Progenitor cell of endocrine pancreas (in vitro differentiated cells): ENCODE measurements around the gene PRUNE1. TPM values are rescaled to one million over a fixed set of nuclear protein-coding genes. Genes with fewer than 3 reads are reported as not detected.

ENCODE experiments used
- DNase-seq: peaks from one replicate; pipeline ENCODE4 v3.0.0; 2021; ENCODE audit warnings: low spot score; ENCODE audit not compliant: unreplicated experiment
- H3K27ac Mint-ChIP-seq: 2 replicates; pipeline ENCODE4 v1.8.0; 2021; ENCODE audit warnings: mild to moderate bottlenecking, moderate library complexity, mixed read lengths
- H3K27me3 Mint-ChIP-seq: 2 replicates; pipeline ENCODE4 v1.8.0; 2021; ENCODE audit warnings: mixed read lengths
- H3K36me3 Mint-ChIP-seq: 2 replicates; pipeline ENCODE4 v1.8.0; 2022; ENCODE audit warnings: mixed read lengths; ENCODE audit not compliant: insufficient read depth
- H3K4me1 Mint-ChIP-seq: 2 replicates; pipeline ENCODE4 v1.8.0; 2021; ENCODE audit warnings: low read depth, mixed read lengths
- H3K4me3 Mint-ChIP-seq: 2 replicates; pipeline ENCODE4 v1.8.0; 2021; ENCODE audit warnings: low read depth, mild to moderate bottlenecking, moderate library complexity, mixed read lengths
- H3K9me3 Mint-ChIP-seq: 2 replicates; pipeline ENCODE4 v1.8.0; 2021; ENCODE audit warnings: low read depth, mixed read lengths
- total RNA-seq: library from RNA; stranded (reverse); gene quantifications from 2 replicates; pipeline ENCODE4 v1.2.1, GENCODE V29; 2021
- TF ChIP-seq, protein P1 (sequence below): fragments of 200-600 bp; sonication (generic); IDR thresholded peaks from one replicate; pipeline ENCODE4 v1.5.0; 2021; ENCODE audit warnings: antibody characterized with exemption, mild to moderate bottlenecking; ENCODE audit not compliant: unreplicated experiment

Gene PRUNE1
- total RNA-seq, 1 donor from 2014 or later, result 24.4 TPM

DNA sequence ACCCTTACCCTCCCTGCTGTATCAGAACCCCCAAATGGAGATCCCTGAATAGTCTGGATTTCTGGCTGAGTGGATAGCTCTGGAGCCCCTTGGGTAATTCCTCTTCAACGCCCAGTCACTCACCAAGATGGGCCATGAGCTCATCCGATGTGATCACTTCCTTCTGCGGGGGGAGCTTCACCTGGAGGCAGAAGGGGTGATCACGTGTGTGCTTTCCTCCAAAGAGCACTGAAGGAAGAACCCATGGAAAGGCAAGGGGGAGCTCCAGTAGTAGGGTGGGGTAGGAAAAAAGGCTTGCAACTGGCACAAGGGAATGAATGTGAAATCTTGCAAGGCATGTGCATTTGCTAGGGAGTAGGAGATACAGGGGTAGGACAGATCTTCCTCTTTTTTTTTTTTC is 6.6 kb upstream of the PRUNE1 start:
- no peak for DNase-seq
- H3K27ac Mint-ChIP-seq, result no peak overlapping the region
- H3K4me3 Mint-ChIP-seq, result no peak overlapping the region
- H3K36me3 Mint-ChIP-seq, result peaks cover 15% of the 10 kb centered on the region
- no peaks in the 10 kb centered on the region for H3K27me3 Mint-ChIP-seq
- H3K4me1 Mint-ChIP-seq, result peaks cover 29% of the 10 kb centered on the region
- H3K9me3 Mint-ChIP-seq, result no peaks in the 10 kb centered on the region
- TF ChIP-seq, protein P1, sequence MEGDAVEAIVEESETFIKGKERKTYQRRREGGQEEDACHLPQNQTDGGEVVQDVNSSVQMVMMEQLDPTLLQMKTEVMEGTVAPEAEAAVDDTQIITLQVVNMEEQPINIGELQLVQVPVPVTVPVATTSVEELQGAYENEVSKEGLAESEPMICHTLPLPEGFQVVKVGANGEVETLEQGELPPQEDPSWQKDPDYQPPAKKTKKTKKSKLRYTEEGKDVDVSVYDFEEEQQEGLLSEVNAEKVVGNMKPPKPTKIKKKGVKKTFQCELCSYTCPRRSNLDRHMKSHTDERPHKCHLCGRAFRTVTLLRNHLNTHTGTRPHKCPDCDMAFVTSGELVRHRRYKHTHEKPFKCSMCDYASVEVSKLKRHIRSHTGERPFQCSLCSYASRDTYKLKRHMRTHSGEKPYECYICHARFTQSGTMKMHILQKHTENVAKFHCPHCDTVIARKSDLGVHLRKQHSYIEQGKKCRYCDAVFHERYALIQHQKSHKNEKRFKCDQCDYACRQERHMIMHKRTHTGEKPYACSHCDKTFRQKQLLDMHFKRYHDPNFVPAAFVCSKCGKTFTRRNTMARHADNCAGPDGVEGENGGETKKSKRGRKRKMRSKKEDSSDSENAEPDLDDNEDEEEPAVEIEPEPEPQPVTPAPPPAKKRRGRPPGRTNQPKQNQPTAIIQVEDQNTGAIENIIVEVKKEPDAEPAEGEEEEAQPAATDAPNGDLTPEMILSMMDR, result no peak

DNA sequence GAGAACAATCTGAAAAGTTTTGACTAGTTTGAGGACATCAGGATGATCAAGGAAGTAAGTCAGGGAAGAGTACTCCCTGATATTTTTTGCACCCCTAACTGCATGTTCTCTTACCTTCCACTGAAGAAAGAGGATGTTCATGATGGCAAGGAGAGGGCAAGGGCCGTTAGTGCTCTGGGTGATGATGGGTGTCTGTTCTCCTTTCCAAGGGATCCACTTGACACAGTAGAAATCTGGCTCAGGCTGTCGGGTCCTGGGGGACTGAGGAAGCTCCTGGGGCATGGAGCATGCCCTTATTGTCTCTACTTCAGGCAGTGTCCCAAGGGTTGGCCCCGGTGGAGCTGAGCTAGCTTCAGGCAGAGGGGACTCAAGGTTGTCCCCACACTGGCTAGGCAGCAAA is 6.2 kb upstream of the PRUNE1 start:
- H3K27ac Mint-ChIP-seq, result no peak overlapping the region
- peaks cover 34% of the 10 kb centered on the region for H3K4me1 Mint-ChIP-seq
- DNase-seq, result no peak
- H3K9me3 Mint-ChIP-seq, result no peaks in the 10 kb centered on the region
- no peaks in the 10 kb centered on the region for H3K27me3 Mint-ChIP-seq
- TF ChIP-seq, protein P1, result no peak
- no peak overlapping the region for H3K4me3 Mint-ChIP-seq
- peaks cover 13% of the 10 kb centered on the region for H3K36me3 Mint-ChIP-seq

DNA sequence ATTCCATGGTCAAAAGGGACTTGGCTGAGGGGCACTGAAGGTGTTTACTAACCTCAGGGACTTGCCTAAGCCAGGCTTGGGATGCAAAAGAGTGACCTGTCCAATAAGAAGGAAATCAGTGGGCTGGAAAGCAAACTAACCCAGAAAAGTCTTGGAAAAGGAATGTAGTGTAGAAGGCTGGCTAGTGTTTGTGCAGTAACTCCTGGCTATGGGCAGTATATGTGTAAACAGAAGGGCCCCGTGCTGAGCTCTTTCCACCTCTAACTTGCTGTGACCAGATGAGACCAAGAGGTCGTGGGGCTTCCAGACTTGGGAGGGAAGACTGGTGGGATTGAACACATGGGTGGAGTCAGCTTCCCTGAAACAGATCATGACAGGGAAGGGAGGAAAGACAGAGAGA is 5.6 kb upstream of the PRUNE1 start:
- H3K4me1 Mint-ChIP-seq, result peaks cover 39% of the 10 kb centered on the region
- H3K27ac Mint-ChIP-seq, result peak overlapping the region; percentile 87
- no peaks in the 10 kb centered on the region for H3K9me3 Mint-ChIP-seq
- no peak for DNase-seq
- H3K27me3 Mint-ChIP-seq, result no peaks in the 10 kb centered on the region
- H3K4me3 Mint-ChIP-seq, result no peak overlapping the region
- peaks cover 10% of the 10 kb centered on the region for H3K36me3 Mint-ChIP-seq
- TF ChIP-seq, protein P1, result no peak

DNA sequence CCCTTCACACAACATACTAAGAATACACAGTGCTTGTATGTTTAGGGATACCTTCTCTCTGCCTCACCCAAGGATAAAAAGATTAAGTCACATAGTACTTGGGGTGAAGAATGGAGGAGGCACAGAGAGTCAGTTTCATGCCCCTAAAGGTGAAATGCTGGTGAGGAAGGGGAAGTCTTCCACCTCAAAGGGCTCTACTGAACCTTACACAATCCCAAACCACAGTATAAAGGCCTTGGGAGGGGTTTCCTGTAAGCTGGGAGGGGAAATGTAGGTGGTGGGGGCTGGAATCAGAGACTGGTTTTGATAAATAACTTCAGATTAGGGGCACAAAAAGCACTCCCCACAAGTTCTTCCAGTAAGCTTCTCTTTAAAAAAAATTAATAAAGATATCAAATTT is 5.1 kb upstream of the PRUNE1 start:
- H3K9me3 Mint-ChIP-seq, result no peaks in the 10 kb centered on the region
- DNase-seq, result no peak
- peaks cover 10% of the 10 kb centered on the region for H3K36me3 Mint-ChIP-seq
- H3K4me1 Mint-ChIP-seq, result peaks cover 42% of the 10 kb centered on the region
- TF ChIP-seq, protein P1, result no peak
- no peaks in the 10 kb centered on the region for H3K27me3 Mint-ChIP-seq
- H3K27ac Mint-ChIP-seq, result no peak overlapping the region
- H3K4me3 Mint-ChIP-seq, result no peak overlapping the region

DNA sequence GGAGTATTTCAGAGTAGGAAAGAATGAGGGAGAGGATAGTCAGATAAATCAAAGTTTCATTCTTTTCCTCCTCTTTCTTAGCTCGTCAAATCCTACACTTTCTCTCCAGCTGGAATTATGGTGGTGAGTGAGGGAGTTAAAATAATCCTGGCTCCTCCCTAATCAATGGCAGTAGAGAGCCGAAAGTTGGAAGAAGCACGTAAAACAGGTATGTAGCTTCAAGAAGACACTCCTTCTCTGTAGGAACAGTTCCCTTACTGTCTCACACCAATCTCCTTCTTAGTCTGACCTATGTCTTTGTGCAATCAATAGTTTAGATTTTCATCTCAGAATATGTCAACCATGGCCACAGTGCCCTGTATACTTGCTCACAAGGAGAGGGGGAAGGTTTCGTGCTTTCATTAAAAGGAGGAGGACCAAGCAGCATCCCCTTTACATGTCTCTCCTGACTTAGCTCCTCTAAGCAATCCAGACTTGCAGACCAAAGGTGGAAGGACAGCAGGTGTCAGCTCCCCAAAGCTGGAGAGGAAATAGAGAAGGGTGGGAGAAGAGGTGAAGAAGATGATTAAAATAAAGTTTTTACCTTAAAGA is 2.4 kb upstream of the PRUNE1 start:
- H3K27ac Mint-ChIP-seq, result peak overlapping the region; percentile 99
- TF ChIP-seq, protein P1, result no peak
- DNase-seq, result no peak
- H3K36me3 Mint-ChIP-seq, result peaks cover 7% of the 10 kb centered on the region
- no peaks in the 10 kb centered on the region for H3K27me3 Mint-ChIP-seq
- no peaks in the 10 kb centered on the region for H3K9me3 Mint-ChIP-seq
- peak overlapping the region; percentile 91 for H3K4me3 Mint-ChIP-seq
- peaks cover 50% of the 10 kb centered on the region for H3K4me1 Mint-ChIP-seq
